ENCODE measurements around the gene GLIPR2. TPM values are rescaled to one million over a fixed set of nuclear protein-coding genes. Genes with fewer than 3 reads are reported as not detected.
"Not testable (repeated sequence)": the region's sequence is repeated elsewhere in the genome, so short reads cannot be mapped to it uniquely, and the experiment has no call there.

The GLIPR2 gene
- total RNA-seq, 1 donor from 2014 or later = 6.3 TPM

- Mint-ChIP-seq H3K27me3 (ENCODE audit: unreplicated experiment) (peaks cover 3% of the 10 kb centered on the region), H3K4me3 (ENCODE audit: unreplicated experiment) (no peak overlapping the region), H3K9me3 (ENCODE audit: unreplicated experiment) (no peaks in the 10 kb centered on the region), H3K4me1 (ENCODE audit: unreplicated experiment) (peaks cover 6% of the 10 kb centered on the region), H3K36me3 (ENCODE audit: low read depth, unreplicated experiment) (peaks cover 6% of the 10 kb centered on the region), H3K27ac (ENCODE audit: unreplicated experiment) (no peak overlapping the region)
- no peak for TF ChIP-seq CTCF (IDR thresholded peaks at IDR 0.05; ENCODE audit: unreplicated experiment)
- DNase-seq (ENCODE audit: low spot score) = no peak
Observed at GRCh38 chr9:36177571-36177970, 41.0 kb downstream of the GLIPR2 start.

GRCh38 chr9:36180243-36180642 is 43.7 kb downstream of the GLIPR2 start:
- not testable (repeated sequence) for H3K27ac Mint-ChIP-seq (ENCODE audit: unreplicated experiment)

GRCh38 chr9:36187414-36187813 is 50.9 kb downstream of the GLIPR2 start:
- no peak for DNase-seq (ENCODE audit: low spot score)
- Mint-ChIP-seq H3K27me3 (ENCODE audit: unreplicated experiment) (peaks cover 21% of the 10 kb centered on the region), H3K4me1 (ENCODE audit: unreplicated experiment) (peaks cover 26% of the 10 kb centered on the region), H3K9me3 (ENCODE audit: unreplicated experiment) (no peaks in the 10 kb centered on the region), H3K36me3 (ENCODE audit: low read depth, unreplicated experiment) (no peaks in the 10 kb centered on the region), H3K27ac (ENCODE audit: unreplicated experiment) (no peak overlapping the region), H3K4me3 (ENCODE audit: unreplicated experiment) (no peak overlapping the region)
- no peak for TF ChIP-seq CTCF (IDR thresholded peaks at IDR 0.05; ENCODE audit: unreplicated experiment)

More at GRCh38 chr9:36180243-36180642, 43.7 kb downstream of the GLIPR2 start:
- not testable (repeated sequence) for H3K9me3 Mint-ChIP-seq (ENCODE audit: unreplicated experiment); H3K27me3 Mint-ChIP-seq (ENCODE audit: unreplicated experiment); H3K4me1 Mint-ChIP-seq (ENCODE audit: unreplicated experiment); H3K4me3 Mint-ChIP-seq (ENCODE audit: unreplicated experiment); DNase-seq (ENCODE audit: low spot score); H3K36me3 Mint-ChIP-seq (ENCODE audit: low read depth, unreplicated experiment)

- Mint-ChIP-seq H3K27me3 (ENCODE audit: unreplicated experiment) (peaks cover 21% of the 10 kb centered on the region), H3K9me3 (ENCODE audit: unreplicated experiment) (no peaks in the 10 kb centered on the region), H3K27ac (ENCODE audit: unreplicated experiment) (peak overlapping the region; percentile 20), H3K4me3 (ENCODE audit: unreplicated experiment) (no peak overlapping the region), H3K36me3 (ENCODE audit: low read depth, unreplicated experiment) (no peaks in the 10 kb centered on the region), H3K4me1 (ENCODE audit: unreplicated experiment) (peaks cover 33% of the 10 kb centered on the region)
- no peak for DNase-seq (ENCODE audit: low spot score)
- no peak for TF ChIP-seq CTCF (IDR thresholded peaks at IDR 0.05; ENCODE audit: unreplicated experiment)
Observed at GRCh38 chr9:36188212-36188611, 51.7 kb downstream of the GLIPR2 start.

- H3K9me3 Mint-ChIP-seq (ENCODE audit: unreplicated experiment) = no peaks in the 10 kb centered on the region
- H3K4me1 Mint-ChIP-seq (ENCODE audit: unreplicated experiment) = peaks cover 44% of the 10 kb centered on the region
- H3K27me3 Mint-ChIP-seq (ENCODE audit: unreplicated experiment) = peaks cover 21% of the 10 kb centered on the region
- H3K27ac Mint-ChIP-seq (ENCODE audit: unreplicated experiment) = peak overlapping the region; percentile 91
- no peak for DNase-seq (ENCODE audit: low spot score)
- peaks cover 10% of the 10 kb centered on the region for H3K36me3 Mint-ChIP-seq (ENCODE audit: low read depth, unreplicated experiment)
- H3K4me3 Mint-ChIP-seq (ENCODE audit: unreplicated experiment) = peak overlapping the region; percentile 29
- no peak for TF ChIP-seq CTCF (IDR thresholded peaks at IDR 0.05; ENCODE audit: unreplicated experiment)
Observed at GRCh38 chr9:36189976-36190375, 53.4 kb downstream of the GLIPR2 start.
